Kidney capillary endothelial cell (primary cell): Measurements from ENCODE around the gene NBEAL1.
"Not testable (repeated sequence)": the region's sequence is repeated elsewhere in the genome, so short reads cannot be mapped to it uniquely, and the experiment has no call there.

Experiments
- DNase-seq: peaks from one replicate; pipeline ENCODE4 v3.0.0-alpha.2; 2018; ENCODE audit warnings: low spot score

The NBEAL1 gene

DNA sequence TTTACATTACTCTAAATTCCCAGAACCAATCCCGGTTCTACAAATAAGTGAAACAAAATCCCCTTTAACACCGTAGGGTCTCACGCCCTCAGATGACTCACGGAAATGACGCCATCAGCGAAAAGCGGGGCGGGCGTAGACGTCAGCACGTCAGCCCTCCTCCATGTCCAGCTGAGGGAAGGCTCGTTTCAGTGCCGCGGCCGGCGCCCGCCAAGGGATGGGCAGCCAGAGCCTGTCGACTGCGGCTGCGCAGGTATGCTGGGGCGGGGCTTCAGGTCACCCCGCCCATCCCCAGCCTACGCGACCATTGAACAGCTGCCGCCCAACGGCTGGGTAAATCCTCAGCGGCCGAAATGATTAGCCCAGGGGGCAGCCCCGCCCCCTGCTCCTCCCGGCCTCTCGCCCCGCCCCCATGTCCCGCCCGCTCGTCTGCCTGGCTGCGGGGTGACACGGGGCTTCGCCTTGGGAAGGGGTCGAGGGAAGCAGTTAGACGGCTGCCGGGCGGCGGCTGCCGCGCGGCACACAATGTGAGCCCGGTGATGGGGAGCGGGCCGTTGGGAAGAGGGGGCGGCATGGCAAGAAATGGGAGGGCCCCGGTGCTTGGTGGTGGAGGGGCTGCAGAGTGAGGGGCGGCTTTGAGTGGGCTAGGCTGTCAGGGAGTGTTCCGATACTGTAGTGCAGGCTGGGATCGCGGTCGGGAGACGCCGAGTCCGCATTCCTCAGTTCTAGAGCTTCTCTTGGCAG, at the start of gene NBEAL1:
Gene NBEAL1 (plus strand): TSS at position 420 of the 744 bp plus-strand sequence. CDS start 1,510 bp downstream, outside the sequence.
- DNase-seq, result peak; percentile 97

- DNase-seq, result no peak
These were observed 48.7 kb upstream of the NBEAL1 start for GRCh38 chr2:202965810-202966460.

- DNase-seq, result not testable (repeated sequence)
These were observed 45.3 kb upstream of the NBEAL1 start for GRCh38 chr2:202969404-202969803.

GRCh38 chr2:202976809-202977208, 37.9 kb upstream of the NBEAL1 start:
- DNase-seq, result no peak

DNA sequence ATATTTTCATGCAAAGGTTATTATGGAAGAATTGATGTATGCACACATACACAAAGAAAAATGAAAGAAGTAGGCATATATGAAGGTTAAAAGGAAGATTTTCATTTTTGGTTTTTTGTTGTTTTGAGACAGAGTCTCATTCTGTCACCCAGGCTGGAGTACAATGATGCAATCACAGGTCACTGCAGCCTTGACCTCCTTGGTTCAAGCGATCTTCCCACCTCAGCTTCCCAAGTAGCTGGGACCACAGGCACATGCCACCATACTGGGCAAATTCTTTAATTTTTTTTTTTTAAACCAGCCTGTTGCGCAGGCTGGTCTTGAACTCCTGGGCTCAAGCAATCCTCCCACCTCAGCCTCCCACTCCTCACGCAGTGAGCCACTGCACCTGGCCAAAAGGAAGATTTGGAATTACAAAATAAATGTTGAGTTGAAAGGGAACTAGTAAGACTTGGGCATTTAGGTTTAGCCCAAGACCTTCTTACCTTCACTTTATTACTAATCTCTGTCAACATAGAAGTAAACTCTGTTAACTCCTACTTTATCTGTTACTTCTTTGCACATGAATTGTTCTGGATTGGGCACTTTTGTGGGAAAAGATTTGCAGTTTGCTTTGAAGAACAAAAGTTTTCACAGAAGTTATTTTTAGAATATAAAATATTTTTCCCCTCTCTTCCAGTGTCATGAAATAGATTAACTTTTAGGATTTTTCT, 31.7 kb upstream of the NBEAL1 start:
- no peak for DNase-seq

DNA sequence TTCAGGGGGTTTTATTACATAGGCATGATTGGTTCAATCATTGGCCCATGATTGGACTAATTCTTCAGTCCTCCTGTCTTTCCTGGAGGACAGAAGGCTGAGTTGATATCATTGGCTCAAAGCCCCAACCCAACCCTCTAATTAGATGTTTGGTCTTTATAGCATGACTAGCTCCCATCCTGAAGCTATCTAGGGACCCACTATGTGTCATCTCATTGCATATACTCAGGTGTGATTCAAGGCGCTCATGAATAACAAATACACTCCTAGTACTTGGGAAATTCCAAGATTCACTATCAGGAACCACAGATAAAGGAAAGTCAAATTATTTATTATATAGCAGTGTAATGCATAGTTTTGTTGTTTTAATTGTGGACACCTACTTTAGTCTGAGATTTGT, 24.9 kb upstream of the NBEAL1 start:
- DNase-seq, result no peak

DNA sequence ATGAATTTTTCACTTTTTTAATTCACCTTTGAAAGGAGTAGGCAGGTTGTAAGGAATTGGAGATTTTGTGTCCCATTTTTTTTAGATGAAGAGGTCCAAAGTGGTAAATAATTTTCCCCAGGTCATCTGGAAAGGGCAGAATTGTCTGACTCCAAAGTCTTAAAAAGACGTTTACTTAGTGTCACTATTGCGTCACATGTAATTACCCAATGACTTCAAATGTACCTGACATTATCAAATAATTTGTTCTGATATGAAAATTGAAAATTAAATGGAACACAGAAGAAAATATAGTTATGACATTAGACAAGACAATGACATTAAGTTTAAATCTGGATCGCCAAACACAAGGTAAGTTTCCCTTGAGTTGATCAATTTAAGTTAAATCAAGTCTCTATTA, 24.2 kb upstream of the NBEAL1 start:
- DNase-seq, result no peak

- not testable (repeated sequence) for DNase-seq
These were observed 17.6 kb upstream of the NBEAL1 start for GRCh38 chr2:202997113-202997512.

GRCh38 chr2:203002054-203002821, 12.4 kb upstream of the NBEAL1 start:
- DNase-seq, result no peak

- no peak for DNase-seq
These were observed 11.0 kb upstream of the NBEAL1 start for GRCh38 chr2:203003716-203004115.

GRCh38 chr2:203016716-203017115, 2.0 kb downstream of the NBEAL1 start:
- DNase-seq, result no peak

- DNase-seq, result no peak
These were observed 3.5 kb downstream of the NBEAL1 start for GRCh38 chr2:203018181-203018580.

DNA sequence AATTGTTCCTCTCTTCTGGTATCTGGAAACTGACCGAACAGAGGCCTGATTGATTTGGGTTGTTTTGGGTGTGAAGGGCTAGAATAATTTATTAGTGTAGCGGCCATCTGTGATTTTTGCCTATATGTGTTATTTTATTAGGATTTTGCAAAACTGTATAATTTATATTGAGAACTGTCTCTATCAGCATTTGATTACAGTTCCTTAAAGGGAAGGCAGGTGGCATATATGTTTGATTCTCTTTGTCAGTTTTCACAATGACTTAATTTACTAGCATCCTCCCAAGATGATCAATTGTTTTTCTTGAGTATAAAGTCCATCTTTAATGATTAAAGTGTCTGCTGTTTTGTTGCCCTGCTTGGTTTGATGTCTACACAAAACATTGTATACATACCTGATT, 4.5 kb downstream of the NBEAL1 start:
- DNase-seq, result no peak

- DNase-seq, result no peak
These were observed 7.3 kb downstream of the NBEAL1 start for GRCh38 chr2:203021991-203022390.

GRCh38 chr2:203022751-203023150, 8.1 kb downstream of the NBEAL1 start:
- peak; percentile 69 for DNase-seq

- no peak for DNase-seq
These were observed 10.9 kb downstream of the NBEAL1 start for GRCh38 chr2:203025592-203025991.

DNA sequence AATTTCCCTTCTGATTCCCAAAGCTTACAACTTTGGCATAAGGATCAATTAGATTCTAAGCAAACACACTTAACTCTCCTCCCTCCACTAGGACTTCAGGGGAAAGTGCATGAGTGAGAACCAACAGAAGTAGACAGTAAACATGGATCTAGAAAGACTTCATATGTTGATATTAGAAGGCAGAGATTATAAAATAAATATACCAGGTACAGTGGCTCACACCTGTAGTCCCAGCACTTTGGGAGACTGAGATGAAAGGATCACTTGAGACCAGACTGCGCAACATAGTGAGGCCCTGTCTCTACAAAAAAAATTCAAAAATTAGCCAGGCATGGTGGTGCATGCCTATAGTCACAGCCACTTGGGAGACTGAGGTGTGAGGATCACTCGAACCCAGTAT, 15.9 kb downstream of the NBEAL1 start:
- DNase-seq, result no peak

- no peak for DNase-seq
These were observed 16.3 kb downstream of the NBEAL1 start for GRCh38 chr2:203030991-203031390.

DNA sequence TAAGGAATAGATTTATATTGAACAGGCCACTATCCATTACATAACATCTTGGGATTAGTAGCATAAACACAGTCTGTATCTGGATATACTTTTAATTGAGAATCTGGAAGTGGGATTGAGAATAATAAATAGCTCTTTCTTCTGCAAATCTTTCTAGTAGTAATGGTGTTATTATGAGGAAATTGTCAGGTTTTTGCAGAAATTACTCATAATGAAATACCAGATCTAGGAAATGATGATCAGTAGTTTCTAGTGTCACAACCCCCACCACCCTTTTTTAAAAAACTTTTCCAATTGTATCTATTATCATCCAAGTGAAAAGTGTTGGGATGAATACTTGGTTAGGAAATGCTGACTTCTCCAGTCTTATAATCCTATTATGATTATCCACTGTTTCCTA, 18.7 kb downstream of the NBEAL1 start:
- DNase-seq, result no peak

GRCh38 chr2:203035879-203036470, 21.3 kb downstream of the NBEAL1 start:
- DNase-seq, result no peak

DNA sequence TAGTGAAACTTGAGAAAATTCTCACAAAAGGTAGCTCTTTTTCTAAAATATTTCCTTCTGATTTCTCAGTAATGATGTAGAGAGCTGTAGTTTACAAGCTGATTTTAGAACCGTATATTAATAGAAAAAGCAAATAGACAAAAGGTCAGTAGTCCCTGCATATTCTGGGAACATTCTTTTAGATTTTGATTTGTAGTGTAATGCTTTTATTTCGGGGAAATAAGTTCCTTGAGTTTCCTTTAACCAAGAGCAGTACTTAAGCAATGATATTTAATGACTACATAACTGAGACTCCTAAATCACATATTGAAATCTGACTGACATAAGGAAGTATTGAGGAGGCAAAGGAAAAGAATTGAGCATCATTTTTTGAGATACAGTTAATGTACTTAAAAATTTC, 22.4 kb downstream of the NBEAL1 start:
- DNase-seq, result no peak

GRCh38 chr2:203038586-203038985, 23.9 kb downstream of the NBEAL1 start:
- DNase-seq, result no peak
